ENCODE measurements around the gene TNFSF13B. TPM values are rescaled to one million over a fixed set of nuclear protein-coding genes. Genes with fewer than 3 reads are reported as not detected.
A peak's percentile ranks its signal among the peaks of the same experiment; 100 is the strongest.

TNFSF13B gene
- total and polyA plus RNA-seq, 10 of the 15 experiments (the other 5 are each of a cell fraction or from before 2014, with no cell fraction given), result 11.0 to 64.2 (median 17.0) TPM

DNA sequence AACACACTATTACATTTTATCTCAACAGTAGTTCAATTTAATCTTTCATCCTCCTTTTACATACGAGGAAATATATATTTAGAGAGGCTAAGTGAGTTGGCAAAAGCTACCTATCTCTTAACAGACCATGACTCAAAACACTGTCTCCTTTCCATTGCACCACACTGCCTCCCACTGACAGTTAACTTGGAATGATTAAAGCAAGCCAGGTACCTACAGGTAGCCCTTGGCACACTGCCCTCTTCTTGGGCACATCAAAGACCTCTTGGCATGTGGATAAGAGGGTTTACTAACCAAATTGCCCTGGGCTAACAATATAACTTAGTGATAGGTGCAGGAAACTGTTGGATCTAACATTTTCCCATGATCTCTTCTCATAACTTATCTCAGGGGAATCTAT lies 49.5 kb upstream of the TNFSF13B start:
- intact Hi-C loops (cut with micrococcal nuclease; ENCODE audit: unreplicated experiment) (loop anchor here (5.0 to 10.0 kb wide), 2 partner anchors 355 to 1653 kb away; partner anchors contain the start of gene ARGLU1), in situ Hi-C loops (cut with MboI) (loop anchor here (25.0 kb wide), 1 partner anchor 1658 kb away; the partner anchor contains the start of gene ARGLU1)
- POLR2A ChIA-PET, result interaction anchor here (1.1 kb wide), 1 partner anchor 119 kb away, joined by 4 read pairs; no protein-coding TSS in a partner anchor
- Histone ChIP-seq H3K4me2 (ENCODE audit: control insufficient read depth, insufficient read depth) (peak overlapping the region; percentile 99), H3K4me1 (ENCODE audit: control insufficient read depth, insufficient read depth, low read length) (peaks cover 16% of the 10 kb centered on the region), H3K36me3 (ENCODE audit: control insufficient read depth in 2 of 2, insufficient read depth in 2 of 2, low read length in 1 of 2) (no peaks in the 10 kb centered on the region; a peak in 1 of 4 replicates), H3K9ac (ENCODE audit: control insufficient read depth, insufficient read depth, low read length) (peak overlapping the region; percentile 22; the same call in 1 of the 2 replicates), H3K27me3 (replicated peaks in 1 of 2; ENCODE audit: control insufficient read depth in 2 of 2, insufficient read depth in 2 of 2, low read length in 1 of 2) (no peaks in the 10 kb centered on the region), H3K4me3 (peak overlapping the region; percentile 83; the same call in 1 of the 2 replicates), H3K27ac (ENCODE audit: control insufficient read depth, insufficient read depth) (no peak overlapping the region), H2AFZ (ENCODE audit: control insufficient read depth, low read depth, low read length) (no peak overlapping the region), H3K9me3 (replicated peaks; ENCODE audit: control insufficient read depth, insufficient read depth, low read length) (no peaks in the 10 kb centered on the region), H4K20me1 (ENCODE audit: control insufficient read depth, insufficient read depth) (no peaks in the 10 kb centered on the region), H3K79me2 (ENCODE audit: control insufficient read depth, insufficient read depth, low read length) (peaks cover 74% of the 10 kb centered on the region)
- 4% methylated on average over 1 of the region's 1 CpG for WGBS (ENCODE audit: insufficient coverage, insufficient replicate concordance, low lambda C conversion rate, missing lambda C conversion rate)
- RAD21 ChIA-PET (ENCODE audit: unreplicated experiment), result no interaction called here
- SMC1A ChIA-PET (ENCODE audit: uncharacterized antibody, unreplicated experiment), result interaction anchor here (1.7 kb wide), 1 partner anchor 12 kb away, joined by 9 read pairs; no protein-coding TSS in a partner anchor
- ATAC-seq (no peak), DNase-seq (ENCODE audit: low read depth, low spot score) (no peak), FAIRE-seq (no peak)
- no TSS peak for BruUV-seq (replicated peaks)
- TF ChIP-seq PBX3 (IDR thresholded peaks at IDR 0.05; ENCODE audit: insufficient replicate concordance, low read depth, low read length) (no peak), CHD1 (IDR thresholded peaks at IDR 0.05; ENCODE audit: low read depth, low read length) (no peak), JUNB (IDR thresholded peaks at IDR 0.05) (no peak), RAD21 (IDR thresholded peaks at IDR 0.05; ENCODE audit: insufficient read depth, low read depth, low read length) (peak; percentile 38), TARDBP (IDR thresholded peaks at IDR 0.05; ENCODE audit: borderline replicate concordance) (no peak), MEF2B (IDR thresholded peaks at IDR 0.05; ENCODE audit: partially characterized antibody, poor library complexity, severe bottlenecking) (peak; percentile 31), IKZF1 (conservative IDR thresholded peaks at IDR 0.05) (no peak)
- TF ChIP-seq, protein P1, sequence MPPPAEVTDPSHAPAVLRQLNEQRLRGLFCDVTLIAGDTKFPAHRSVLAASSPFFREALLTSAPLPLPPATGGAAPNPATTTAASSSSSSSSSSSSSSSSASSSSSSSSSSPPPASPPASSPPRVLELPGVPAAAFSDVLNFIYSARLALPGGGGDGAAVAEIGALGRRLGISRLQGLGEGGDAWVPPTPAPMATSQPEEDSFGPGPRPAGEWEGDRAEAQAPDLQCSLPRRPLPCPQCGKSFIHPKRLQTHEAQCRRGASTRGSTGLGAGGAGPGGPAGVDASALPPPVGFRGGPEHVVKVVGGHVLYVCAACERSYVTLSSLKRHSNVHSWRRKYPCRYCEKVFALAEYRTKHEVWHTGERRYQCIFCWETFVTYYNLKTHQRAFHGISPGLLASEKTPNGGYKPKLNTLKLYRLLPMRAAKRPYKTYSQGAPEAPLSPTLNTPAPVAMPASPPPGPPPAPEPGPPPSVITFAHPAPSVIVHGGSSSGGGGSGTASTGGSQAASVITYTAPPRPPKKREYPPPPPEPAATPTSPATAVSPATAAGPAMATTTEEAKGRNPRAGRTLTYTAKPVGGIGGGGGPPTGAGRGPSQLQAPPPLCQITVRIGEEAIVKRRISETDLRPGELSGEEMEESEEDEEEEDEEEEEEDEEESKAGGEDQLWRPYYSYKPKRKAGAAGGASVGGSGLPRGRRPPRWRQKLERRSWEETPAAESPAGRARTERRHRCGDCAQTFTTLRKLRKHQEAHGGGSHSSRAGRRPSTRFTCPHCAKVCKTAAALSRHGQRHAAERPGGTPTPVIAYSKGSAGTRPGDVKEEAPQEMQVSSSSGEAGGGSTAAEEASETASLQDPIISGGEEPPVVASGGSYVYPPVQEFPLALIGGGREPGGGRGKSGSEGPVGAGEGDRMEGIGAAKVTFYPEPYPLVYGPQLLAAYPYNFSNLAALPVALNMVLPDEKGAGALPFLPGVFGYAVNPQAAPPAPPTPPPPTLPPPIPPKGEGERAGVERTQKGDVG (CRISPR knock-in tag; IDR thresholded peaks at IDR 0.05), result no peak
- TF ChIP-seq, protein P2, sequence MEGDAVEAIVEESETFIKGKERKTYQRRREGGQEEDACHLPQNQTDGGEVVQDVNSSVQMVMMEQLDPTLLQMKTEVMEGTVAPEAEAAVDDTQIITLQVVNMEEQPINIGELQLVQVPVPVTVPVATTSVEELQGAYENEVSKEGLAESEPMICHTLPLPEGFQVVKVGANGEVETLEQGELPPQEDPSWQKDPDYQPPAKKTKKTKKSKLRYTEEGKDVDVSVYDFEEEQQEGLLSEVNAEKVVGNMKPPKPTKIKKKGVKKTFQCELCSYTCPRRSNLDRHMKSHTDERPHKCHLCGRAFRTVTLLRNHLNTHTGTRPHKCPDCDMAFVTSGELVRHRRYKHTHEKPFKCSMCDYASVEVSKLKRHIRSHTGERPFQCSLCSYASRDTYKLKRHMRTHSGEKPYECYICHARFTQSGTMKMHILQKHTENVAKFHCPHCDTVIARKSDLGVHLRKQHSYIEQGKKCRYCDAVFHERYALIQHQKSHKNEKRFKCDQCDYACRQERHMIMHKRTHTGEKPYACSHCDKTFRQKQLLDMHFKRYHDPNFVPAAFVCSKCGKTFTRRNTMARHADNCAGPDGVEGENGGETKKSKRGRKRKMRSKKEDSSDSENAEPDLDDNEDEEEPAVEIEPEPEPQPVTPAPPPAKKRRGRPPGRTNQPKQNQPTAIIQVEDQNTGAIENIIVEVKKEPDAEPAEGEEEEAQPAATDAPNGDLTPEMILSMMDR (IDR thresholded peaks at IDR 0.05 in 2 of 3, conservative IDR thresholded peaks at IDR 0.05 in 1 of 3; ENCODE audit: control insufficient read depth in 2 of 3, extremely low read depth in 1 of 3, insufficient read depth in 1 of 3, low read depth in 3 of 3, low read length in 3 of 3), result peak in 2 of 3 experiments; percentile 6 to 60; a peak in 2 of 6 replicates
- CTCF ChIA-PET, result interaction anchor here (0.9 to 3.5 kb wide), 6 partner anchors 10 to 675 kb away, joined by 3 to 10 read pairs (median 4); no protein-coding TSS in a partner anchor

Data from GM12878 (cell line).